ENCODE results near the gene CNOT3. TPM values are rescaled to one million over a fixed set of nuclear protein-coding genes. Genes with fewer than 3 reads are reported as not detected.
"Not testable (repeated sequence)": the region's sequence is repeated elsewhere in the genome, so short reads cannot be mapped to it uniquely, and the experiment has no call there.

Gene CNOT3
- total RNA-seq, 2 donors from 2014 or later, result 38.4 to 57.3 TPM

DNA sequence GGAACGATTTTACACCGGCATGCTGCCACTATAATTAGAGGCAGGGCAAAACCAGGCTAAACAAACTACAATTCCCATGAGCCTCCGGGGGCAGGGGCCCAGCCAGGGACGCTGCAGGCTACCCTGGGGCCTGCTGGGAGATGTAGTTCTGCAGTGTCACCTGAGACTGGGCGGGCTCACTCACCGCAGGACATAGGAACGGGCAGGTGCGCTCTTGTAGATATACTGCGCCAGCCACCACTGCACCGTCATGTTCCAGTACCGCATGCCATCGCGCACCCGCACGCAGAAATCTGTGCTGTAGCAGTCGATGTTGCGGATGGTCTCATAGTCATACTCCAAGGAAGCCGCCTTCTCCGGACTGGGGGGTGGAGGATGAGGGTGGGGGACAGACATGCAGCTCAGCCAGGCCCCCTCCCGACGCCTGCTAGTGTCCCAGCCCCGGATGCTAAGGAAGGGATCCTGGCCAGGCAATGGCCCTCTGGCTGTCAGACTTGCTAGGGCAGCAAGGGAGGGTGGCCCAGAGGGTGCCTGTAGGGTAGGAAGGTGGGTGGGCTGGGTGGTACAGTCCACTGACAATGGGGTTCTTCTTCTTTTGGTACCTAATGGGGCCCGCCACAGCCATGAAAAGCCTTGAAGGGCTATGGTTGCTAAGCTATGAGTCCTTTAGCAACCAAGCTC, 41.2 kb downstream of the CNOT3 start:
- Histone ChIP-seq H3K4me3 (no peak overlapping the region), H3K4me1 (no peaks in the 10 kb centered on the region), H3K36me3 (no peaks in the 10 kb centered on the region), H3K9me3 (no peaks in the 10 kb centered on the region), H3K9ac (ENCODE audit: low read depth in 2 of 2, low read length in 2 of 2) (no peak overlapping the region), H3K27ac (no peak overlapping the region), H3K27me3 (no peaks in the 10 kb centered on the region)
- TF ChIP-seq, protein P1, sequence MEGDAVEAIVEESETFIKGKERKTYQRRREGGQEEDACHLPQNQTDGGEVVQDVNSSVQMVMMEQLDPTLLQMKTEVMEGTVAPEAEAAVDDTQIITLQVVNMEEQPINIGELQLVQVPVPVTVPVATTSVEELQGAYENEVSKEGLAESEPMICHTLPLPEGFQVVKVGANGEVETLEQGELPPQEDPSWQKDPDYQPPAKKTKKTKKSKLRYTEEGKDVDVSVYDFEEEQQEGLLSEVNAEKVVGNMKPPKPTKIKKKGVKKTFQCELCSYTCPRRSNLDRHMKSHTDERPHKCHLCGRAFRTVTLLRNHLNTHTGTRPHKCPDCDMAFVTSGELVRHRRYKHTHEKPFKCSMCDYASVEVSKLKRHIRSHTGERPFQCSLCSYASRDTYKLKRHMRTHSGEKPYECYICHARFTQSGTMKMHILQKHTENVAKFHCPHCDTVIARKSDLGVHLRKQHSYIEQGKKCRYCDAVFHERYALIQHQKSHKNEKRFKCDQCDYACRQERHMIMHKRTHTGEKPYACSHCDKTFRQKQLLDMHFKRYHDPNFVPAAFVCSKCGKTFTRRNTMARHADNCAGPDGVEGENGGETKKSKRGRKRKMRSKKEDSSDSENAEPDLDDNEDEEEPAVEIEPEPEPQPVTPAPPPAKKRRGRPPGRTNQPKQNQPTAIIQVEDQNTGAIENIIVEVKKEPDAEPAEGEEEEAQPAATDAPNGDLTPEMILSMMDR (IDR thresholded peaks at IDR 0.05), result no peak
- DNase-seq, result peak; percentile 47
- intact Hi-C loops (cut with DNase I), result no loop called here

DNA sequence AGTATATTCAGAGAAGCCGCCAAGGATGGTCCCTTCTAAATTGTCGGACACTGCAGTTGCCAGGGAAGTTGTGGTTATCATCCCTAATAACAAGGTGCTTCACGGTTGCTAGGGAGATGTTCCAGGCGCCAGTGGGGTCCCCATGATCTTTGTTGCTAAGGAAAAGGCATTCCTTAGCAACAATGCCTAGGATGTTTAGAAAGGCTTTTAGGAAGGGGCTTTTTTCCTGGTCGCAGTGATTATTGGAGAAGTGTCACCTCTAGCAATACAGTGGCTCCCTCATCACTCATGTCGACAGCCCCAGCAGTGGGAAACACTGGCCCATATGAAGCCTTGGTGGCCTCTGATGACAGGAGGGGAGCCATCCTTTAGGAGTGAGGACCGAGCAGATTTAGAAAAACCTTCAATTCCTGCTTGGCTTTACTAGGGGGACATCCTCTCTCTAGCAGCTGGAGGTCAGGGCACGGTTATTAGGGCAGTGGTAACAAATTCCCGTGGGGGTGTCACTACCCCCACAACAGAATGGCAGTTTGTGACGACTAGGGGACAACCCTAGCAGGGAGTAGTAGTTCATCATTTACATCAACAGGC, 41.8 kb downstream of the CNOT3 start:
- no peak overlapping the region for H3K27ac ChIP-seq
- H3K36me3 ChIP-seq, result no peaks in the 10 kb centered on the region
- H3K9ac ChIP-seq (ENCODE audit: low read depth in 2 of 2, low read length in 2 of 2), result no peak overlapping the region
- no peaks in the 10 kb centered on the region for H3K9me3 ChIP-seq
- no peak overlapping the region for H3K4me3 ChIP-seq
- H3K4me1 ChIP-seq, result no peaks in the 10 kb centered on the region
- intact Hi-C loops (cut with DNase I), result no loop called here
- no peaks in the 10 kb centered on the region for H3K27me3 ChIP-seq
- no peak for DNase-seq
- TF ChIP-seq, protein P1 (IDR thresholded peaks at IDR 0.05), result no peak

DNA sequence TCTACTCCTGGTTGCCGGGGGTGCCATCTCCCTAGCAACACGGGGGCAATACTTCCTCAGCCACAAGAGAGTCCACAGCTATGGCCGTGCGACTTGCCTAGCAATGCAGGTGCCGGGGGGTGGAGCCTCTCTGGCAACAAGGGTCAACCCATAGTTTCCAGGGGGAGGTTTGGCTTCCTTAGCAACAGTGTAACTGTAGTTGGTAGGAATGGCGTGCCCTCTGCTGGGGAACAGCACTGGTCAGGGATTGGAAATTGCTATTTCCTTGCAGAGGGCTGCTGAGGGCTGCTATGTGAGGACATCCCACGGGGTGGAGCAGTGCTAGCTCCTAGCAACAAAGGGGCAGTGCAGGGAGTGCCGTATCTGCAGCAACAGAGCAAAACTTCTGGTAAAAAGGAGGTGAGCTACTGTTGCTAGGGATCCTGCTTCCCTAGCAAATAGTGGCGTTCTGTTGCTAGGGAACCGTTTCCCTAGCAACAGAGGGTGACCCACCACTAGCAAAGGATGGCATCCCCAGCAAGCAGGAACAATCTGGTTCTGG, 42.4 kb downstream of the CNOT3 start:
- Histone ChIP-seq H3K27ac (no peak overlapping the region), H3K4me1 (no peaks in the 10 kb centered on the region), H3K9me3 (no peaks in the 10 kb centered on the region), H3K4me3 (no peak overlapping the region), H3K27me3 (no peaks in the 10 kb centered on the region), H3K9ac (ENCODE audit: low read depth in 2 of 2, low read length in 2 of 2) (no peak overlapping the region), H3K36me3 (no peaks in the 10 kb centered on the region)
- TF ChIP-seq, protein P1 (IDR thresholded peaks at IDR 0.05), result peak; percentile 41
- peak; percentile 75 for DNase-seq
- intact Hi-C loops (cut with DNase I), result no loop called here

DNA sequence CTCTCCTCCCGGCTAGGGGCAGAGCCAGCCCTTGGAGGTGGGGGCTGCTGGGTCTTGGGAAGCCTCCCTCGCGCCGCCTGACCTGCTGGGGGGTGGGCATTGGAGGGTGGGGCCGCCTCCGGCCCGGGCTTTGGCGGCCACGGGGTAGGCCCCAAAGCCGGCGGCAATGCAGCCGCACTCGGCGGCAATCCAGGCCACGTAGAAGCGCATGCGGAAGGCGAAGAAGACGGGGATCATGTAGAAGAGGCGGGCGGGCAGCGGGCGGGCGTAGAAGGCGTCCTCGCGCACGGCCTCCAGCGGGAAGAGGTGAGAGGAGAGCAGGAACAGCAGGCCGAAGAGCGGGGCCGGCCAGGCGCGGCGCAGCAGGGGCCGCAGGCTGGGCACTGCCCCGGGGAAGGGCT, 43.1 kb downstream of the CNOT3 start:
- DNase-seq, result no peak
- Histone ChIP-seq H3K27me3 (no peaks in the 10 kb centered on the region), H3K36me3 (no peaks in the 10 kb centered on the region), H3K4me1 (no peaks in the 10 kb centered on the region), H3K4me3 (no peak overlapping the region), H3K9me3 (no peaks in the 10 kb centered on the region), H3K9ac (ENCODE audit: low read depth in 2 of 2, low read length in 2 of 2) (no peak overlapping the region), H3K27ac (no peak overlapping the region)
- TF ChIP-seq, protein P1 (IDR thresholded peaks at IDR 0.05), result no peak
- intact Hi-C loops (cut with DNase I), result no loop called here

DNA sequence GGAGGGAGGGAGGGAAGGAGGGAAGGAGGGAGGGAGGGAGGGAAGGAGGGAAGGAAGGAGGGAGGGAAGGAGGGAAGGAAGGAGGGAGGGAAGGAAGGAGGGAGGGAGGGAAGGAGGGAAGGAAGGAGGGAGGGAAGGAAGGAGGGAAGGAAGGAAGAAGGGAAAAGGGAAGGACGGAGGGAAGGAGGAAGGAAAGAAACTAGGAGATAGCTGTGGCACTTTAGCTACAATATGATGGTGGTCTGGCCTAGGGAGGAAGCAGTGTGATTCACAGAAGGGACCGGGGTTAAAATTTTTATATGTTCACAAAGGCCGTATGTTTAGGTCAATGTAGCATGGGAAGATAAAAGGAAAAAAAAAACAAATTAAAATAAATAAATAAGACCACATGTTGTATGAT, 44.3 kb downstream of the CNOT3 start:
- H3K4me1 ChIP-seq; DNase-seq; H3K9ac ChIP-seq (ENCODE audit: low read depth in 2 of 2, low read length in 2 of 2); H3K4me3 ChIP-seq; H3K27ac ChIP-seq; intact Hi-C loops (cut with DNase I); H3K36me3 ChIP-seq; H3K27me3 ChIP-seq; H3K9me3 ChIP-seq: not testable (repeated sequence)

DNA sequence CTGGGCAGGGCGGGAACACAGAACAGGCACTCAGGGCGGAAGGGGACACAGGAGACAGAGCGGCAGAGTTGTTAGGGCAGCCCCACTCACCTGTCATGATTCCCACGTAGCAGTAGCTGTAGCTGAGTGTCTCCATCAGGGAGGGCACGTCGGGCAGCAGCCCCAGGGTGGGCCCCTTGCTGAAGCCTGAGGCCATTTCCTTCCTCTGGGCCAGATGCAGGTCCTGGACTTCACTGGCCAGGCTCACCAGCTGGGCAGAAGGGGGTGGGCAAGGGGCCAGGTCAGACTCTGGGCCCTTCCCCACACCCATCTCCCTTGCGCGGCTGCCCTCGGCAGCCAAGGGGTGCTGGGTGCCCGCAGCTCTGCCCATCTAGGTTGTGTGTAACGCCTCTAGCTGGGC, 45.9 kb downstream of the CNOT3 start:
- Histone ChIP-seq H3K27me3 (no peaks in the 10 kb centered on the region), H3K36me3 (no peaks in the 10 kb centered on the region), H3K4me1 (peaks cover 5% of the 10 kb centered on the region), H3K4me3 (no peak overlapping the region), H3K9me3 (no peaks in the 10 kb centered on the region), H3K27ac (no peak overlapping the region), H3K9ac (ENCODE audit: low read depth in 2 of 2, low read length in 2 of 2) (no peak overlapping the region)
- no peak for DNase-seq
- TF ChIP-seq, protein P1 (IDR thresholded peaks at IDR 0.05), result no peak
- intact Hi-C loops (cut with DNase I), result no loop called here

Data from colonic mucosa (tissue), 4 donors.